Measurements from ENCODE around the gene HLA-DOA.

DNA sequence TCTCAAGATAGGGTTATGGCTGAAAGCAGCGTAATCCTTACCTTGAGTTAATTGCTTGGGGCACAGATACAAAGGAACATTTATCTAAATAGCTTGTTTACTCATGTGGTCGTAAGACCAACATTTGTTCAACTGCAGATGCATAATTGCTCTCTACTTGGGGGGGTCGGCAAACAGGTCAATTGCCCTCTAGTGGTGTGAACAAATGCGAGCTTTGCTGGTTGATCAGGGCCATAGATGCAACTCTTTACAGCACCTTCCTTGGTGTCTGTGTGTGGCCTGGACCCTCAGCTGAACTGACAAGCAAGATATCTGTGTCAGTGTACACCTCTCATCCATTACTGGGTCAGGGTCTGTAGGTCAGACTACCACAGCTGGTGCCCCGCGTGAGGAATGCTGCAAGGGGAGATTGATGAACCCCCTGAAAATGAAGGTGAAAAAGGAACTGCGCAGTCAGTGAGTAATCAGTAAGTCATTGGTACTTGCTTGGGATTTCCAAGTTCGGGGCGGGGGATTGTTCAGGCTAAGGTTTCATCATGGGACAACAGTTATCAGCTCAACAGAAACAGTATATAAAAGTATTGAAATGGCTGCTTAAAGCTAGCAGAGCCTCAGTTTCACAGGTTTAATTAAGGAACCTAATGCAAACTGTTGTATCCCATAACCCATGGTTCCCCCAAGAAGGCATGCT, 40.1 kb upstream of the HLA-DOA start:
- TF ChIP-seq, protein P1, sequence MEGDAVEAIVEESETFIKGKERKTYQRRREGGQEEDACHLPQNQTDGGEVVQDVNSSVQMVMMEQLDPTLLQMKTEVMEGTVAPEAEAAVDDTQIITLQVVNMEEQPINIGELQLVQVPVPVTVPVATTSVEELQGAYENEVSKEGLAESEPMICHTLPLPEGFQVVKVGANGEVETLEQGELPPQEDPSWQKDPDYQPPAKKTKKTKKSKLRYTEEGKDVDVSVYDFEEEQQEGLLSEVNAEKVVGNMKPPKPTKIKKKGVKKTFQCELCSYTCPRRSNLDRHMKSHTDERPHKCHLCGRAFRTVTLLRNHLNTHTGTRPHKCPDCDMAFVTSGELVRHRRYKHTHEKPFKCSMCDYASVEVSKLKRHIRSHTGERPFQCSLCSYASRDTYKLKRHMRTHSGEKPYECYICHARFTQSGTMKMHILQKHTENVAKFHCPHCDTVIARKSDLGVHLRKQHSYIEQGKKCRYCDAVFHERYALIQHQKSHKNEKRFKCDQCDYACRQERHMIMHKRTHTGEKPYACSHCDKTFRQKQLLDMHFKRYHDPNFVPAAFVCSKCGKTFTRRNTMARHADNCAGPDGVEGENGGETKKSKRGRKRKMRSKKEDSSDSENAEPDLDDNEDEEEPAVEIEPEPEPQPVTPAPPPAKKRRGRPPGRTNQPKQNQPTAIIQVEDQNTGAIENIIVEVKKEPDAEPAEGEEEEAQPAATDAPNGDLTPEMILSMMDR (IDR thresholded peaks at IDR 0.05; ENCODE audit: low read depth, low read length), result peak; percentile 32
- no peak for TF ChIP-seq EZH2phosphoT487 (IDR thresholded peaks at IDR 0.05; ENCODE audit: low read depth)
